ENCODE data around the gene SLC24A2. TPM values are rescaled to one million over a fixed set of nuclear protein-coding genes. Genes with fewer than 3 reads are reported as not detected.

Gene SLC24A2
- total and polyA plus RNA-seq, 2 of the 8 experiments (the other 6 are each of a cell fraction or from before 2014, with no cell fraction given) = 2.8 to 6.5 TPM

- no peak for FAIRE-seq
- Histone ChIP-seq H3K23me2 (ENCODE audit: low read depth, low read length) (no peaks in the 10 kb centered on the region), H3K23ac (ENCODE audit: insufficient read length) (no peak overlapping the region), H3K4me1 (replicated peaks in 1 of 4; ENCODE audit: control insufficient read depth in 3 of 4, insufficient read depth in 4 of 4, low read length in 3 of 4) (peaks cover 0 to 32% (median 8%) of the 10 kb centered on the region in 4 experiments; a peak in 5 of 7 replicates), H3K9me3 (ENCODE audit: insufficient read depth in 2 of 2, low read depth in 1 of 2, low read length in 1 of 2) (peaks cover 5 to 11% of the 10 kb centered on the region in 2 experiments; a peak in 2 of 4 replicates), H2BK20ac (ENCODE audit: low read length) (no peak overlapping the region; the same call in 1 of the 2 replicates), H3K4ac (replicated peaks; ENCODE audit: insufficient read length, low read depth, low read length) (no peak overlapping the region), H3K27ac (ENCODE audit: low read depth, low read length) (no peak overlapping the region), H3K27me3 (replicated peaks in 1 of 4; ENCODE audit: control insufficient read depth in 3 of 4, extremely low read depth in 1 of 4, insufficient read depth in 3 of 4, low read length in 3 of 4) (no peaks in the 10 kb centered on the region), H3K14ac (ENCODE audit: insufficient read length) (no peak overlapping the region), H3K4me3 (ENCODE audit: extremely low read depth in 1 of 4, insufficient read depth in 2 of 4, low read depth in 3 of 4, low read length in 4 of 4) (no peak overlapping the region), H2AFZ (ENCODE audit: low read length) (0 out of 2 replicates have a peak overlapping the region, but pooled peaks have one; percentile 7), H4K20me1 (replicated peaks in 1 of 2; ENCODE audit: control insufficient read depth in 1 of 2, insufficient read depth in 2 of 2, low read length in 2 of 2) (no peaks in the 10 kb centered on the region), H2BK120ac (replicated peaks; ENCODE audit: low read depth, low read length) (peak overlapping the region; percentile 86), H3K79me1 (ENCODE audit: low read depth, low read length) (no peaks in the 10 kb centered on the region), H4K91ac (replicated peaks; ENCODE audit: insufficient read length, low read length) (peak overlapping the region; percentile 66), H2BK5ac (ENCODE audit: low read depth, low read length) (peak overlapping the region; percentile 8; the same call in 1 of the 2 replicates), H2BK12ac (ENCODE audit: low read depth, low read length) (peak overlapping the region; percentile 43), H3K36me3 (ENCODE audit: control insufficient read depth in 2 of 4, insufficient read depth in 4 of 4, low read length in 3 of 4) (no peaks in the 10 kb centered on the region; a peak in 2 of 8 replicates), H3K56ac (replicated peaks; ENCODE audit: insufficient read length, low read depth, low read length) (no peak overlapping the region), H4K8ac (ENCODE audit: extremely low read depth, insufficient read depth, low read length) (no peak overlapping the region), H3K79me2 (ENCODE audit: control insufficient read depth in 1 of 2, insufficient read depth in 2 of 2, low read length in 2 of 2) (no peaks in the 10 kb centered on the region), H2AK5ac (ENCODE audit: low read depth, low read length) (no peak overlapping the region), H2BK15ac (ENCODE audit: low read length) (no peak overlapping the region), H3K4me2 (ENCODE audit: insufficient read depth in 1 of 2, low read depth in 2 of 2, low read length in 2 of 2) (no peak overlapping the region), H3K9ac (replicated peaks in 1 of 4; ENCODE audit: extremely low read depth in 1 of 4, low read depth in 3 of 4, low read length in 3 of 4) (no peak overlapping the region), H3K18ac (ENCODE audit: extremely low read depth, low read length) (peak overlapping the region; percentile 55; the same call in 1 of the 2 replicates), H4K5ac (ENCODE audit: insufficient read length, low read depth, low read length) (no peak overlapping the region)
- POLR2A ChIA-PET (ENCODE audit: partially characterized antibody) = interaction anchor here (1.7 kb wide), 1 partner anchor 9 kb away, joined by 5 read pairs; no protein-coding TSS in a partner anchor
- DNase-seq (ENCODE audit: low read depth in 1 of 2, low spot score in 2 of 2) = no peak
- CTCF ChIA-PET (ENCODE audit: partially characterized antibody) = interaction anchor here (0.8 to 1.1 kb wide), 3 partner anchors 34 to 293 kb away, joined by 3 read pairs; no protein-coding TSS in a partner anchor
- WGBS, 2 experiments (ENCODE audit: extremely low coverage in 1 of 2, insufficient coverage in 1 of 2, insufficient read length in 1 of 2, insufficient replicate concordance in 2 of 2, low coverage in 1 of 2, low lambda C conversion rate in 2 of 2, missing lambda C conversion rate in 1 of 2) = 86% methylated on average over 16 of the region's 16 CpGs; no CpG with 5 or more reads in 1 of the 2 experiments
- TF ChIP-seq NANOG (IDR thresholded peaks at IDR 0.05; ENCODE audit: insufficient read depth, low read depth, low read length, poor library complexity, severe bottlenecking) (no peak), POLR2AphosphoS5 (IDR thresholded peaks at IDR 0.05; ENCODE audit: low read depth, low read length) (no peak), MAFK (IDR thresholded peaks at IDR 0.05; ENCODE audit: low read depth, low read length) (no peak), MAX (IDR thresholded peaks at IDR 0.05) (no peak)
Observed at GRCh38 chr9:19809422-19810269, 20.8 kb upstream of the SLC24A2 start.
